Stimulated activated CD8-positive, alpha-beta memory T cell treated with anti-CD3 and anti-CD28 coated beads, Interleukin-12 subunit alpha, Interleukin-12 subunit beta, amount 100 ng/mL, for 1 hour (primary cell): ENCODE data around the gene SPTBN1.

ENCODE experiments used
- DNase-seq: peaks from one replicate; pipeline ENCODE4 v3.0.0-alpha.2; 2020; ENCODE audit warnings: low read depth

The SPTBN1 gene

DNA sequence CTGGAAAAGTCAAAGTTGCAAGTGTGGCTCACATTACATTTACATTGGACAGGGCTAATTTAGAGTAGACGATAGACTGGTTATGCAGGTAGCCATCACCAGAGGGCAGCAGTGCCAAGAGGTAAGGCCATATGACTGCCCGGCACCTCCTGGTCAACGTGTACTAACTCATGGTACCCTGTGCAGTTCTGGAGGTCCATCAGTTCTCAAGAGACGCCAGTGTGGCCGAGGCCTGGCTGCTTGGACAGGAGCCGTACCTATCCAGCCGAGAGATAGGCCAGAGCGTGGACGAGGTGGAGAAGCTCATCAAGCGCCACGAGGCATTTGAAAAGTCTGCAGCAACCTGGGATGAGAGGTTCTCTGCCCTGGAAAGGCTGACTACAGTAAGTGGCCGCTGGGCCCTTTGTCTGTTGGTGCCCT is 201.5 kb downstream of the SPTBN1 start:
- no peak for DNase-seq

DNA sequence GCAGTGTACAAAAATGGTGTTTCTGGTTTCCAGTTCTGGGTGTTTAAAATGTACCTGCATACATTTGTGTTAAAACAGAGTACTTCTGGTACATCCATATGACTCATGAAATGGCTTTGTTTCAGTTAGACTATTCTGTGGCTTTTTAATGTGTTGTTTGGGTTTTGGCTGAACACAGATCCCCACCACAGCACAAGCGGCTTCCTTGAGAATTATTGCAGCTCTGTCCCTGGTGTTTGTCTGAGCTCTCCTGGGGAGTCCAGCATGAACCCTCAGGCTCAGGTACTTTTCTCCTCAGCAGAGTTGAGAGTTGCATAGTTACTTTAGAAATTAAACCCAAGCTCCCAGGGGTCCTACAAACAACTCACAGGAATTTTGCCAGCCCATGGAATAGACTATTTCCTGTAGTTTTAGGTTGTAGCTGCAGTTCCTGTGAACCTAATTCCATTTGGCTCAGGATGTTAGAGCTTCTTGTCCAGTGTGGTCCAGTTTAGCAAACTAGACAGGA is 202.5 kb downstream of the SPTBN1 start:
- DNase-seq: no peak

DNA sequence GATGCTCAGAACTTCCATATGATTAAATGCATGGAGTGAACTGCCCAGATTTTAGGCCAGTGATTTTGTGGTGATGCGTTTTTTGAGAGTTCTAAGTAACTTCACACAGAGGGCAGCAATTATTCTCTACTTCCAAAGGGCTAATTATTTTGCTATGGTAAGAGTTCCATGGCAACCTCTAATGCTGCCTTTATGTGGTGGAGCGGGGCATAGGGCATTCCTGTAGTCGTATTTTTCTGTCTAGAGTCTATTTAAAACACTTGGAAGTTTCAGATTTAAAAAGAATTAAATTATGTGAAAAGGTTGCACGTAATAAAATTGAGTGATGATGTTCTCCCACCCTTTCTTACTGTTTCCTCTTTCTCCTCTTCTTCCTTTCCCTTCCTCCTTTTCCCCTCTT is 203.4 kb downstream of the SPTBN1 start:
- DNase-seq: no peak

DNA sequence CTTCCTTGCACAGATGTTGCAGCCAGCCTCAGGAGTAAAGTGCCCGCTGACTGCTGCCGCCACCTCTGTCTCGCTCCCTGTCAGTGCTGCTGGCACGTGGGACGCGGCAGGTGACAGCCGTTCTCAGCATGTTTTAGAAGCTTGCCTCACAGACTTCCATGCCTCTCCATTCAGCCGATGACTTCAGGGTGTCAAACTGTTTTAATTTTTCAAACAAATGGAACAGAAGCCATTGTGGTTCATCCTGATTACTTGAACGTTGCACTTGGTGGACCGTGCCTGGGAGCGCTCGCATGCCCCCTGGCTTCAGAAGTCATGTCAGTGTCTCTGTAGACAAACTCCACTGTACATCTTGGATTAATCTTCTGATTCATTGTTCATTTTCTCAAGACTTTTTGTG is 204.6 kb downstream of the SPTBN1 start:
- no peak for DNase-seq

DNA sequence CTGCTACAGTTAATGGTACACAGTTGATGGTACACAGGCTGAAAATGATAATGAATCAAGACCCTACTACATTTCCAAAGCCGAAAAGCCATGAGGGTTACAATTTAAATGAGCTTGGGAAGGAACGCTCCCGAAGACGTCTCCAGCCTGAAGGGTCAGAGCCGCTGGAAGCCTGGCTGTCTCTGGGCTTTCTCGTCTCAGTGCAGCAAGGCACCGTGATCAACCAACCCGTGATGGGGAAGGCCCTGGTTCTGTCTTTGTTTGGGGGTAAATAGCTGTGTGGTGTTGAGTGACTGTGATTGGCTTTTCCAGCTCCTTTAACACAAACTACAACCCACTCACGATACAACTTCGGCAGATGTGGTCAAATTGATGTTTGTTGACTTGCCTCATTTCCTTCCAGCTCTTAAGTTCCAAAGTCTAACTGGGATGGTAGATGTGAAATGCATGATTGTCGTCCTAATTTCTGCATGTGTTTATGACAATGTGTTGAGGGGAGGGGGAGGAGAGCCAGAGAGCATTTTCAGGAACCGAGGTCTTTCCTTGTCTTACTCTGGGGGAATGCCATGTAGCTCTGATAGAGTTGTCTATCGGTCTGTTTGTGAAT is 207.4 kb downstream of the SPTBN1 start:
- DNase-seq: no peak

DNA sequence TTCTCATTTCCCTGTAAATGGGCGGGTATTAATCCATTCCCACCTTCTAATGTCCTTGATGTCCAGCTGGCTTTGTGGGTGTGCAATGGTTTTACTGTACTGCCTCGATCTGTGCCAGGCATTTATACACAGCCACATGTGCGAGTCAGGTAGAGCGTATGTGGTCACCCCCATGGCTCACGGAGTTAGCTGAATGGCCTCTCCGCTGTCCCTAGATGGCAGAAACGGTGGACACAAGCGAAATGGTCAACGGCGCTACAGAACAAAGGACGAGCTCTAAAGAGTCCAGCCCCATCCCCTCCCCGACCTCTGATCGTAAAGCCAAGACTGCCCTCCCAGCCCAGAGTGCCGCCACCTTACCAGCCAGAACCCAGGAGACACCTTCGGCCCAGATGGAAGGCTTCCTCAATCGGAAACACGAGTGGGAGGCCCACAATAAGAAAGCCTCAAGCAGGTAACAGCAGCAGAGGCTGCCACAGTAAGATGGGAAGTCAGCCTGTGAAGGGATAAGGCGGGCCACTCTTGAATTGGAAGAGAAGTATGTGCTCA is 208.2 kb downstream of the SPTBN1 start:
- DNase-seq: no peak

DNA sequence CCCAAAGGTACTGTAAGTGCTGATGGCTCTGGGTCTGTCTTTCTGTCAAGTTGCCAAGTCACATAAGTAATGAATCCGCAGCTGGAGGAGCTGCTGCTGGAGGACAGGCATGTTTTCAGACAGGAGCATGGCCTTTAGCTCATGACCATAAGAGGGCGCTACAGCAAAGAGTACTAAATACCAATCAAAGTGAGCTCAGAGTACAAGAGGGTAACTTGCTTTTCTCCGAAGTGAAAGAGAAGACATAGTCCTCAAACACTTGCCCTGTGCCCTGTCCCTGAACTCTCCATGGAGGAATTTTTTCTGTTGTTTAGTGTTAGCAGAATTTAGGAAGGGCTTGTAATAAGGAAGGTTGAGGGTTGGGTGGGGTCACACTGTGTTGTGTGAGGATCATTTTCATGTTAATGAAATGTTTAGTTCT is 209.3 kb downstream of the SPTBN1 start:
- no peak for DNase-seq

DNA sequence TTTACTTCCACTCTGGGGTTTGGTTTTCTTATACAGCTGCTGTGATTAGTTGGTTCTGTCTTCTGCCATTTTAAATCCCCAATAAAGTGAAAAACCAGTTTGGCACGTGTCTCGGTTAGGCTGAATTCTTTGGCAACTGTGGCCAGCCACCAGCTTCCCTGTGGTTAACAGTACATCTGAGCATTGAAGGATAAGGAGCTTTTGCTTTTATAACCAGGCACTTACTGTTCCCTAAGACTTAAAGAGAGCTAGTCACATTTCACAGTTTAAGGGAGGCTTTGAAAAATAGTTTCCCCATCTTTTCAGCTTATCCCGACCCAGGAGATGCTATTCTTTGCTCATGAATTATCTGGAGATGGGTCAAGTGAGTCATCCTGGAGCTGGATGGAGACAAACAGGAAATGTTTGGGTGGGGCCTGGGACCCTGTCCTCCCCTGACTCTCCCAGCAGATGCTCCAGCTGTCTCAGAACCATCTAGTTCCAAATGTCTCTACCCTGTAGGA is 210.1 kb downstream of the SPTBN1 start:
- DNase-seq: no peak

DNA sequence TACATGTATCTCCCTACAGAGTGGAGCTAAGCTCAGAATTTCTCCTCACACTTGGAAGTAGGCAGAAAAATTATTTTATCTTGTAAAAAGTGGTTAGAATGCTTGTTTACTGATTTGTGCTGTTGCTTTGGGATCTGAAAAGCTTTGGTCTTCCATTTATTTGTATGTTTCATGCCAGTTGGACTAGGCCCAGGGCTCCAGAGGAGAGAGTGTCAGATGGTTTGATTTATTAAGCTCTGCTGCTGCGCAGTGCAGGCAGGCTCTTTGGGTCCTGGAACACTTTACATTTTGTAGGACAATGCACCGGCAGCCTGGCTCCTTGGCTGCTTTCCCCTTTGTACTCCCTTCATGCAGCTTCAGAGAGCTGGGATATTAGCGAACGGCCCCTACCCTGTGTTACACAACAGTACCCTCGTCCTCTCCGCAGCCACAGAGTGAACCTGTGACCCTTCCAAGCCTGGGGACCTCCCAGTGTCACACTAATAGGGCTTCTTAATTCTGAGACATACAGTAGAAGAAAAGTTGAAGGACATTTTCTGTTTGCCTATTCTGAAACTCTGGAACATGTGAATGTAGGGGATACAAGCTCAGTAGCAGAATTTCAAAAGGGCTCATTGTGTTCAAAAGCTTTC is 210.6 kb downstream of the SPTBN1 start:
- no peak for DNase-seq

DNA sequence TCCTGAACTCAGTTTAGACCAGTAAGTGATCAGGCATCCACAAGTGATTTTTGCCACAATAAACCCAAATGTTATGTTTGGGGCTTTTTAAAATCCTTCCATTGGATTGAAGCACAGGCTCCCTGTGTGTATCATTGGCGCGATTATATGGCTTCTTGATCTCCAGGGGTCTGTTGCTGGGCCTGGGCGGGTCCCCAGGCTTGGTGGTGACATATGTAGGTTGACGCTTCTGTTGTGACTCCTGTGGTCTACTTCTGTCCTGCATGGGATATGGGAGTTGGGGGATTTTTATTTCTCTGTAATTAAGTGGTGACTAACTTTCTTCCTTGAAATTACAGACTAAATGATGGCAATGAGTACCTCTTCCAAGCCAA is 211.1 kb downstream of the SPTBN1 start:
- DNase-seq: no peak

DNA sequence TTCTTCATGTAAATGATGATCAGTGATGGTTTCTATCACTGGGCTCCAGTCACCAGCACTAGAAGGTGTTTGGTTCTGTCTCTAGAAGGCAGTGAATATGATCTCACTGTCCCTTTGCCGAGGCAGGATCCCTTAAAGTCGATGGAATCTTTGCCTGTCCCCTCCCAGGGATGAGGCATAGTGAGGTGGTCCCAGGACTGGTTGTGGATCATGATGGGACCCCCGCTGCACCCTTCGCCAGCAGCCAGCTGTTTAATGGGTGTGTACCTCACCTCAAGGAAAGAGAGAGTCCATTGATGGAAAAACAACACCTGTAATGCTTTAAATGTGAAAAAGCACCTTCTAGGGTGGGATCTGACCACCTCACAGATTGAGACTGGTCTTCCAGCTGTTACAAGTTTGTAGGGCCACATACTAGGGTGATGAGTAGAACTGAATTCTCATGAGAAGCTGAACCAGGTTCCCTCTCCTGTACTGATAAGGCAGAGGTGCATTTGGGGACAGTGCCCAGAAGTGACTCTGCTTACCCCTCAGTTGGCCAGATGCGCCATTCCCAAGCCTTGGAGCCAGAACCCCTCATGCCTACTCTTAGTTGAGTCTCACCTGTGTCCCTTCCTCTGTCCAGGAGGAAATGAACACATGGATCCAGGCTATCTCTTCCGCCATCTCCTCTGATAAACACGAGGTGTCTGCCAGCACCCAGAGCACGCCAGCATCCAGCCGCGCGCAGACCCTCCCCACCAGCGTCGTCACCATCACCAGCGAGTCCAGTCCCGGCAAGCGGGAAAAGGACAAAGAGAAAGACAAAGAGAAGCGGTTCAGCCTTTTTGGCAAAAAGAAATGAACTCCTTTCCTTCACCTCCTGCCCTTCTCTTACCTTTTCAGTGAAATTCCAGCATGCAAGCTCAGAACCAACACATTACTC is 211.9 kb downstream of the SPTBN1 start:
- DNase-seq: no peak

DNA sequence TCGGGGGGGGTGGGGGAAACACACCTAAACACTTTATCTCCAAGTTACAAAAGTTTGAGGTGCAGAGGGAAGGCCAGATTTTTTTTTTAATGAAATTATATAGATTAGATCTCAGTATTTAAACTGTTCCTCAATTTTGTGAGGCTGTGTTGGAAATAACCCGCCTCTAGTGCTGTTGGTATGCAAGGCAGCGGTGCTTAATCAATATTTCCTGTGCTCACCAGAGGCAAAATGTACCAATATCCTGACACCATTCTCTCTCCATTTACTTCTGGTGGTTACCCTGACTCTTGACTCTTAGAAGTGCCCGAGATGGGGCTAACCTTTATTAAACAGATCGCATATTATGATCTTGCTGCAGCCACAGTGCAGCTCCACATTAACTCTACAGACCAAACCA is 212.6 kb downstream of the SPTBN1 start:
- DNase-seq: no peak

DNA sequence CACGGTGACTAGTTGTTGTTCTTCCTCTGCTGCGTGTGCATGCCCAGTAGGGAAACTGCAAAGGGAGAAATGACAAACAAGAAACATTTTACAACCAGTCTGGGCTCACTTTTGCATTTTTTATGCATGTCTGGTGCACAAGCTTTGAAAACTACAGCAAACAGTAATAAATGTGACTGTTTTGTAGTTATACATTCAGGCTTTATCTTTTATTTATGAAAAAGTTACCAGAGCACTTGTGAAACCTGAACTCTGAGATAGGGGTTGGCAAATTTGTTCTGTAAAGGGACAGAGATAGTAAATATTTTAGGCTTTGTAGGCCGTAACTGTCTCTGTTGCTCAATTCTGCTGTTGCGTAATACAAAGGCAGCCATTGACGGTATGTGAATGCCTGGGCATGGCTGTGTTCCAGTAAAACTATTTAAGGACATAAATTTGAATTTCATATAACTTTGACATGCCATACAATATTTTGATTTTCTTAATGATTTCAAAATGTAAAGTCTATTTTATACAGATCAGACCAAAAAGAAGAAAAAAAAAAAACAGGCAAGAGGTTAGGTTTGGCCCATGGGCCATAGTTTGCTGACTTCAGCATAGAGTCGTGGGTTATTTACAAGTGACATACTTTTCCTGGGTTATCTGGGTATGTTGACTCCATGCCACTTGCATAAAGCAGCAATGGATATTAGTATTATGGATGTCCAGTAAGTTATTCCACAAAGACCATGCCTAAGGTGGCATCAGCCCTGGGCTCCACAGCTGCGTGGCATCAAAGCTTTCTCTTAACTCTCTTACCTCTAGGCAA is 213.8 kb downstream of the SPTBN1 start:
- no peak for DNase-seq

DNA sequence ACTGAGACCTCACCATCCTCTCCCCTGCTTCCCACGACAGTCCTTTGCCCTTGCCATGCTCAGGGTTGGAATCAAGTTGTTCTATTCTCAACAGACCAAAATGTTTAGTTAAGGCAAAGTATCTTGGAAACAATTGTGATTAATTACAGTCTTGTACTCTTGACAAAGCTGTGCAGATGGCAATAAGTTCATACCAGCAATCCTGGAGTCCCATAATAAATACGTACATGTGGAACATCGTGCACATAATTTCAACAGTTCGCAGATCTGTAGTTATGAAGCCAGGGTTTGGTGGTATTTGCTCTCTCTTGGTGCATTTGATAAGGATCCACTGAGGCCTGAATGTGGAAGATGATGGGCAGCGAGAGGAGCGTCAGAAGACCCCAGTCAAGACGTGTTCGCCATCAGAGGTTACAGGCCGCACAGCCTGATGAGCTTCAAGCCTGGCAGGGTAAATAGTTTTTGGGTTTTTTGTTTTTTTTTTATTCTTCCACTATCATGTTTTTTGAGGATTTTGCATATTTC is 214.4 kb downstream of the SPTBN1 start:
- DNase-seq: no peak

DNA sequence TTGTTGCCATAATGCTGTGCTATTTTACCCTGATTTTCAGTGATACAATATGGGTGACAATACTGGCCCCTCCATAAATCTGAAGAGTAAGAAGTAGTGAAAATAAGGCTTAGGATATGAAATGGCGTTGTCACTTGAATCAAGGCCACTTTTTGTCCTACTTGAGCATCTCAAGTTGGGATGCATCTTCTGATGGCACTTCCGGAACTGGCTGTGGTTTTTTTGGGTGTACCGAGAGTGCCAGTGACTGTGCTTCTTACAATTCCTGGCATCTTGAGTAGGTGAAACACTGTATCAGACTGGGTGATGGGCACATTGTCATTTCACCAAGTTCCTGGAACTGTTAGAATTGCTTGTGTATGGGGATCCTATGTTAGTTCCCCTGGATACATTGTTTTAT is 214.9 kb downstream of the SPTBN1 start:
- no peak for DNase-seq

DNA sequence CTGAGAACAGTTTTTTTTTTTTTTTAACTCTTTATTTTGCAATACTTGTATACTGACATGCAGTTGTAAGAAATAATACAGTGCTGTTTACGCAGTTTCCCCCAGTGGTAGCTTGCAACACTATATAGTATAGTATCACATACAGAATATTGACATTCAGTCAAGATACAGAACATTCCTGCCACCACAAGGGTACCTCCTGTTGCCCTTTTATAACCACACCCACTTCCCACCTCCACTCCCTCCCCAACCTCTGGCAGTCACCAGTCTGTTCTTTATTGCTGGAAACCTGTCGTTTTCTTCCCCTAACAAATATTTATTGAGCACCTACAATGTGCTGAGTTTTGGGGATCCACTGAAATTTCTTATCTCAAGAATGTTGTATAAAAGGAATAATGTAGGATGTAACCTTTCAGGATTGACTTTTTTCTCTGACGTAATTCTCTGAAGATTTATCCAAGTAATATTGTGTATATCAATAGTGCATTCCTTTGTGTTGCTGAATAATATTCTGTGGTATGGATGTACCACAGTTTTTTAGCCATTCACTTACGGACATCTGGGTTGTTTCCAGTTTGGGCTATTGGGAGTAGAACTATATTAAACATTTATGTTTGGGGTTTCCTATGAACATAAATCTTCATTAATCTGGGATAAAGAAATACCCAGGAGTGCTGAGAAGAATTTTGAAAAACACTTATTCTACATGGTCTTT is 215.9 kb downstream of the SPTBN1 start:
- DNase-seq: no peak

DNA sequence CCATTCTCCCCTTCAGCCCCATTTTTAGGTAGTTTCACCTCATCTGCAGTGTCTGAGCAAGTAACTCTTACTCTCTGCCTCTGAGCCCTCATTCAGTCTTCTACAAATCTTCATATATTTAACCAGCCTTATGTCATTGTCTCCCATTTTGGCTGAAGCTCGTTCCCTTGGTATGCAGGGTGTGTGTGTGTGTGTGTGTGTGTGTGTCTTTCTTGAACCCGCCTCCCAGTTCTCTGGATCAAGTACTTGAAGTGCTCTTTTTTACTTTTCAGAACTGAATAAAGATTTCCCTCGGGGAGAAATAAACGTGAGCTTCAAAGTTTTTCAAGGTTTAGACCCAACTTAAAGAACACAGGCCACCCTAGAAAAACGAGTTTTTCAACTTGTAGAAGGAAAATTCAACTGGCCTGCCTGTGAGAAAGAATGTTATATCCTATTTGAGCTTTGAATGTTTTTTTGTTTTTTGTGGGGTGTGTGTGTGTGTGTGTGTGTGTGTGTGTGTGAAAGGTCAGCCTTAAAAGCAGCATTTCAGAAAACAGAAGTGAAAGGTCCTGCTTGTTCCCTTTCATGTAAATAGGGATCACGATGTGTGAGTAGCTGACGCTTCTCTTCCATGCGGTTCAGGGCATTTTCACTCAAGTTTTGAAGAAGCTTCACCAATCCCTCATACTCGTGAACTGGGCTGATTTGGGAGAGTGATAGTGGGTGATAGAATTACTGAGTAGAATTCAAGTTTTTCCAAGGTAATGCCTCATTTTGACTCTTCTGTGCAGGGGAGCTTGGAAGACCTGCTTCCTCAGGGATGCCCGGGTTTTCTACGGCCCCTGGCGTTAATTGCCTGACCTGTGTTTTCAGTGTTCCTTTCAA is 216.7 kb downstream of the SPTBN1 start:
- no peak for DNase-seq

DNA sequence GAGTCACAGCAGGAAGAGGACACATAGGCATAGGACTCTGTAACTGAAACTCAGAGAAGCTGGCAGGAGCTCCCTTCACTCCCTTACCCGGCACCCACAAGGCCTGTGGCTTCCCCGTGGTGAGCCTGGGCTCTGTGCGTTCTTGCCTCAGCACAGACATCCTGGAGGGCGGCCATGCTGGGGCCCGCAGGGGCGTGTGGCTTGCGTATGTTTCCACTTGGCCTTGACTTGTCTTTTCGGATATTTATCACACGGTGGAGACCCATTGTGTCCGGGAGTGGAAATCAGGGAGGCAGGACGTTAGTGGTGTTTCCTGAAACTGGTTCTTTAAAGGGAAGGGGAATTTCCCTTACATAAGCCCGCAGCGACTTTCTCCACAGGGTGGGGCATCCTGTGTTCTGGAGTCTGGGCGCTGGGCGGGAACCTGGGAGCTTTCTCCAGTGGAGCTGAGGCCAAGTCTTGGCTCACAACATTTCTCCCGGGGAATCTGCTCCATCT is 217.4 kb downstream of the SPTBN1 start:
- DNase-seq: no peak

DNA sequence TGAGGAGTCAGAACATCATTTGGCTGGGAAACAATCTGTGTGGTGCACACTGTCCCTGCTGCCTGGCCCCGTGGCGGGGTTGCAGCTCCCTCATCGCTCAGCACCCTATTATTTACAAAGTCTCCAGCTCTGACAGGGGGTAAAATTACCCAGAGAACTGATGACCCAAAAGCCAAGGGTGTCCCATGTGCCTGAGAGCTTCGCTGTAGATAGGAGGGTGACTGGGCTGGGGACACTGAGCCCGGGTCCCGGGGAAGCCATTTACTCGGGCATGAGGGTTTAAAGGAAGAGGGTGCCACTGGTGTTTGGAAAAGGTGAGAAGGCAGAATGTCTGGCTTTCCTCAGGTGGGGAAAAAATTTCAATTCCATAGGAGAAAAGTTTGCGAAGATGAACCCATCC is 219.2 kb downstream of the SPTBN1 start:
- DNase-seq: no peak

DNA sequence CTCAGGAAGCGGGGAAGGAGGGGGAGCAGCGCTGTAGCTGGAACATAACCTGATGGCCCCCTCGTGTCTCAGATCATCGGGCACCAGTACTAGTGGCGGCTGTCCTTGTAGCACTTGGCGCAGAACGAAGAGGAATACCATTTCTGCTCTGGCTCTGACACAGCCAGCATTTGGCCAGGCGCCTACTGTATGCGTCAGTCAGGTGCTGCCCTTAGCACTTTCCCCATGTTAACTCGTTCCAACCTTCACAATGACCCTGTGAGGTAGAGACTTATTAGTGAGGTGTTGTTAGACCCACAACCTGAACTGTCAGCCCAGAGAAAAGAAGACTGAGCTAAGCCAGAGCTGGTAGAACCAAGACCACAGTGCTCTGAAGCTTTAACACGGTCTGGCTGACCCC is 219.6 kb downstream of the SPTBN1 start:
- no peak for DNase-seq
